Activated CD8-positive, alpha-beta memory T cell treated with anti-CD3 and anti-CD28 coated beads, Interleukin-2, amount 50 U/mL, for 24 hours (primary cell): ENCODE results near the gene RASA3.

Experiments
- DNase-seq: peaks from one replicate; pipeline ENCODE4 v3.0.0-alpha.2; 2020; ENCODE audit errors: extremely low read depth

Gene RASA3

DNA sequence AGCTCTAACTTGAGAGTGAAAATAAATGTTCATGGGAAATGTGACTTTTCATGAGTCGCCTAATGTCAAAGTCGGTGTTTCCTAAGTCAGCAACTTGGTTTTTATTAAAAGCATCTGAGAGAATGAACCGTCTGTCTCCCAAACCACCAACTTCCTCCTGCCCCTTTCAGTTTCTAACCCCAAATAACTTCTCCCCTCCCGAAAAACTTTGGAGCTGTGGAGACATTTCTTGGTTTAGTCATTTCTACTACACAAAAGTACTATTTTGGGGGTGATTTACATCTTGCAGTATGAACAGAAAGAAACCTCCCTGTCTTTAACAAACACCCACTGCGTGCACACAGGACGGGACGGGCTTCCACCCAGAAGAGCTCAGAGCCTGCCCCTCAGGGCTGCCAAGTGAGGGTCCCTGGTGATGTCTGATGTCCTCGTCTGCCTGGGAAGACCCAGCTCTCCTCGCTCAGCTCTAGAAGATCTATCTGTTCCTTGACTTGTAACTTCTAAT, 65.0 kb downstream of the RASA3 start:
- DNase-seq = no peak

- no peak for DNase-seq
Observed at GRCh38 chr13:114066956-114067355, 65.5 kb downstream of the RASA3 start.

DNA sequence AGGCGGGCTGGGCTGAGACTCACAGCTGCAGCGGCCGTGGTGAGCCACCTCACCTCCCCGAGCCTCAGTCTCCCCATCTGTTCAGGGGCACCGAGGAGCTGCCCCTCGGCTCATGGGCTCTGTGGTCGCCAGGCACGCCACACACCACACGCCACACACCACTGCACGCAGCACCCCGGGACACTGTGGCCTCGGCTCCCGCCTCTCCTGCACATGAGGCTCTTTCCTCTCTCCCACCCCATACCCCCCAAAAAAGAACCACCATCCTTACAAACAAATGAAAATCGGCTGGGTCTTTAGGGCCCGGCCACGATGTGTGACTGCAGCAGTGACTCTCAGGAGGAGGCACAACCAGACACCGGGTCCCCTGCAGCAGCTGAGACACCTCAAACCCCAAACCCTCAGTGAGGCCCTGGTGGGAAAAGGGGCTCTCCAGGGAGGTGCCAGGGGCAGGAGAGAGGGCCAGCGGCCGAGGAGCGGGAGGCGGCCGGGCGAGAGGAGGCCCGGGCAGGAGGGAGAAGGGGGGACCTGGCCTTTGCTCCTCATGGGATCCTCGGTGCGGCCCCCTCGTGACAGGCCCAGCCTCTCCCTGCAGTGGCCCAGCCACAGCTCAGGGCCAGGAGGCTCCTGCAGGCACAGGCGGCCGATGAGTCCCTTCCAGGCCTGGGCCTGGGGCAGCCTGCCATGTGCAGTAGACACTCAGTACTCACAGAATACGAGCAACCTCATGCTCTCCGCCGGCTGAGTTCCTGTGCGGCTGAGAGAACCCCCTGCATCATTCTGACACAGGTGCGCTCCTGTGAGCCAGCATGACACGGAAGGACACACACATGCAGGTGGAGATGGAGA, 66.3 kb downstream of the RASA3 start:
- DNase-seq = no peak

- DNase-seq = peak; percentile 64
Observed at GRCh38 chr13:114065141-114065925, 67.1 kb downstream of the RASA3 start.

DNA sequence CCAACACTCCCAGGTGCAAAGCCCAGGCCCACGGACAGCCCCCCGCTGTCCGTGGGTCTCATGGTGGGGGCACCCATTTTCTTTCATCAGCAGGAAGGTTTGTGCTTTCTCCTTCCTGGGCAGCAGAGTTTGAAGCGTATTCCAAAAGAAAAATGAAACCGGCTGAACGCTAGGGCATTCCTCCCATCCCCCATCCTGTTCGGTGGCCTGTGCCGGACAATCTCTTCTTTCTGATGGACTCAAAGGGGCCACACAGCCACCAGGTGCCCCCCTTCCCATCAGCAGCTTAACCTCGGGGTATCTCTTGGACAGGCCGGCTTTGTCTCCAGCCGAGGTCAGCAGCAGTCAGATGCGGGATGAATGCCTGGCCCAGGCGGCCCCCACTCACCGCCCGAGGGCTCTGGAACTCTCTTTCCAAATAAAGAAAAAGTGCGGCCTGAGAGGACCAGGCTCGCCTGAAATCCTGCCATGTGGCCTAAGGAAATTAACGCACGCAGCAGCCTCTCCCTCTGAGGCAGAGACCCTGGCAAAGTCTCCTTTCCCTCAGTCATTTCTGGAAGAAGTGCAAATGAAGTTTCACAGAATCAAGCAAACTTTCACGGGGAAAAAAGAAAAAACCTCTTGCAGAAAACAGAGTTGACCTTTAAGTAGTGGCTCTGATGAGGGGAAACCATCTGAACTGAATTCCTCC, 67.8 kb downstream of the RASA3 start:
- no peak for DNase-seq

DNA sequence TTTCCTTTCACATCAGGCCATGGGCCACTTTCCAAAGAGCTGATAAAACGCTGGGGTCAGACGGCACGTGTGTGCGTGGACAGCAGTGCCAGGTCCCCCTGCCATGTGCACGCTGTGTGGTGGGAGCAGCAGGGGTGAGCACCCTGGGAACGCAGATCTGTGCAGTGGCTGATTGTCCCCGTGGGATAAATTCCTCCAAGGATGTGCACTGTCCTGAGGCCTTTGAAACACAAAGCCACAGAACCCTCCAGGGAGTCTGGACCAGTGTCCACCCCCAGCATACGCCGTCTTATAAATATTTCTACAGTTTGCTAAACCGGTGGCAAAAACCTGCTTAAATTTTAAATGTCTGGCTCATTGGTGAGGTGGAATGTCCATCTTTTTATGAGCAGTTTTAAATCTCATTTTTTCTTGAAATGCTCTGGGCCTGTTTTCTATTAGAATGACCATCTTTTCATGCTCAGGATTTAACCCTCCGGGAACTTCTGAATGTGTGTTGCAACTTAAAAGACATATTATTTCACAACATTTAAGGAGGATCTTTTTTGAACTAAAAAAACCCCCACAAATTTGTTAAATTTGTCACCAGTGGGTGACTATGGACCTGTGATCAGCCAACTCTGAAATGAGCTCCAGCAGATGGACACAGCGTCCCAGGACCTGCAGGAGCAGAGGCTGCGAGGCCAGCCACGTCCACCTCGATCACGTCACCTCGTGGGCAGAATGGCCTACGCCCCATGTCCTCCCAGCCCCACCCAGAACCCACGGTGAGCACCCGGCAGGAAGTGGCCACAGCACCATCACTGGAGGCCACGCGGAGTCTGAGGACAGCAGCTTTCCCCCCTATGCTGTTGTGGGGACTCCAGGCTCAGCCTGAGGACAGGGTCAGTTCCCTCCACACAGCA, 68.6 kb downstream of the RASA3 start:
- DNase-seq = no peak

DNA sequence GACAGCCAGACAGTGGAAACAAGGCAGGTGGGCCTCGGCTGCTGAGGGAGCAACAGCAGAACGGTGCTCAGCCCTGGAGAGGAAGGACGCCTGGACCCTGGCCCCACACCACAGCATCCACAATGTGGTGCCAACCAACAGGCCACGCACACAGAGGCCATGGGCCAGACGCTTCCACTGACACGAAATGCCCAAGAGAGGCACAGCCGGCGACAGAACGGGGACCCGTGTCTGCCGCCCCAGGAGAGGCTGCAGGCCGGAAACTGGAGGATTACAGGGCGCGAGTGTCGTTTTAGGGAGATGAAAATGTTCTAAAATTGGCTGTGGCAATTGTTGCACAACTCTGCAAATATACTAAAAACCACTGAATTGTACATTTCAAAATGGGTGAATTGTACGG, 69.7 kb downstream of the RASA3 start:
- no peak for DNase-seq

- DNase-seq = no peak
Observed at GRCh38 chr13:114062341-114062740, 70.1 kb downstream of the RASA3 start.

DNA sequence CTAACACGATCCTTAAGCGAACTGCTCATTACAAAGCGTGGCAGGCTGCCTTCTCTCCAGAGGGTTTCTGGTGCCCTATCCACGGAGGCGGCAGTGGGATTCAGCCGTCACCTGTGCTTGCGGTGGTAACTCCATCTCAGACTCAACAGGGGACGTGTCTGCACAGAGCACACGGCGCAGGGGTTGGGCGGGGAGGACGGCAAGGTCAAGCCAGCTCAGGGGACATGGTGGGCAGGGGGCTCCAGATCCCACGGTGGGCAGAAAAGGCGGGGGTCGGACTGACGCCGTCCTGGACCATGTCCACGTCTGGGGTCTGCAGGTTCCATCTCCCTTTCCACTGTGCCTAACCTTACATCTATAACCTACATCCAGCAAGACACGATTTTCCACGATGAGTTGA, 70.7 kb downstream of the RASA3 start:
- no peak for DNase-seq

- DNase-seq = no peak
Observed at GRCh38 chr13:114061047-114061446, 71.4 kb downstream of the RASA3 start.

DNA sequence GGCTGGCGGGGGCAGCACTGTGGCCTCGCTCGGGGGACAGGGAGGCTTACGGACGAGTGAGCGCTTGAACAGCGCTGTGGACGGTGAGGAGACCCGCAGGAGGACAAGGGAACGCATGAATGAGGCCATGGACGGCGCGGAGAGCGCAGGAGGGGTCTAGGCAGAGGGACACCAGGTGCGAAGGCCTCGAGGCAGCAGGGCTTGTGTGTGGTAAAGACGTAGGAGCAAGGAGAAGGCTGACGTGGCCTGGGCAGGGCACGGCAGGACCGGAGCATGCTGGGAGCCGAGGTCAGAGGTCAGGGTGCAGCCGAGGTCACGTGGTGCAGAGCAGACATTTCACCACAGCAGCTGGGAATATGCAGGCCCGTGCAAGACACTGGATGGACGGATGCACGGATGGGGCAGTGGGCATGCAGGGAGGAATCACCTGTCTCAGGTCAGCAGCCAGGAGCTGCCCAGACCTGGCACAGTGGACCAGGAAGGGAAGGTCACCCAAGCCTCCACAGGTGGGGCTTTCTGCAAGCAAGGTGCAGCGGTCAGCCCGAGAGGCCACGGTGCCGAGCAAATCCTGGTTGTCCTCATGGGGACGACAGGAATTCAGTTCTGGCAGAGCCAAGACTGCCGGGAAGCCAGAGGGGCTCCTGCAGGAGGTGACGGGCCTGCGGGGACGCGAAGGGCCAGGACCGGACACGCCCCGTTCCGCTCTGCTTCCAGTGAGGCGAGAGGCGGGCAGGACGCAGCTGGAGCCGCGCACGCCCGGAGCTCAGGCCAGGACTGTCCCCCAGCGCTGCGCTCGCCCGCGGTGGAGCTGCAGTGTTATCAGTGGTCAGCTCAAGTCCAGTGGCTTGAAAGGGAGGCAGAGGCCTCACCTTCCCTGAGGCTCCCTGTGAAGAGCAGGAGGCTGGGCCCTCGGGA, 72.2 kb downstream of the RASA3 start:
- no peak for DNase-seq

GRCh38 chr13:114059428-114059827, 73.0 kb downstream of the RASA3 start:
- no peak for DNase-seq

DNA sequence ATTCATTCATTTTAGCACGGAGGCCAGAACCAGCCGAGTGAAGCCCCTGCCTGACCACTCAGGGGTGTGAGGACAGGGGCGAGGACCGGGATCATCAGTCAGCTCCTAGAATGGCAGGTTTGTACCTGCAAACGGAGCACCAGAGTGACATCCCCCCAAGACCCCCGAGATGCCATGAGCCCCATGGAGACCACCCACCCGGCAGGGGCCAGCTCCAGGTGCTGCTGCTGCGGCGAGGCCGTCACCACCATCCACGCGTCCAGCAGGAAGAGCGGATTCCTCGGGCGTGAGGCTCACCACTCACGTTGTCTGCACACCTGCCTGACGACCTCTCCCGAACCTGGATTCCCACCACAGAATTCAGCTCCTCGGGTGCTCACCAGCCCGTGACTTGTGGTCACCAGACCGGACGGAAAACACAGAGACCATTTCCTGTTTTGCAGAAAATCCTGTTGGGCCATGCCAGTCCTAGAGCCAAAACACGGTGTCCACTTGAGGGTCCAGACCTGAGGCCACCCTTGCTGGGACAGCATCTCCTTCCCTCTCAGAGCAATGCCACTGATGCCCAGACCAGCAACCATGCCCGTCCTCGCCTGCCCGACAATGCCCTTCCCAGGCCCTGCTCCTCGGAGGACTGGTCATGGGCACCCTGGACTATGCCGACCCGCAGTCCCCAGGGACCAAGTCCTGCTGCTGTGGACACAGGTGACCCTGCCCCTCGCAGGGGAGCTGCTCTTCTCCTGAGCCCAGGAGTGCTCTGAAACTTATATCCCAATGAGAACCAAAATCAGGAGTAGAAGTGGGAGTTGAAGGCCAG, 74.2 kb downstream of the RASA3 start:
- DNase-seq = no peak

GRCh38 chr13:114057166-114058050, 75.0 kb downstream of the RASA3 start:
- no peak for DNase-seq

DNA sequence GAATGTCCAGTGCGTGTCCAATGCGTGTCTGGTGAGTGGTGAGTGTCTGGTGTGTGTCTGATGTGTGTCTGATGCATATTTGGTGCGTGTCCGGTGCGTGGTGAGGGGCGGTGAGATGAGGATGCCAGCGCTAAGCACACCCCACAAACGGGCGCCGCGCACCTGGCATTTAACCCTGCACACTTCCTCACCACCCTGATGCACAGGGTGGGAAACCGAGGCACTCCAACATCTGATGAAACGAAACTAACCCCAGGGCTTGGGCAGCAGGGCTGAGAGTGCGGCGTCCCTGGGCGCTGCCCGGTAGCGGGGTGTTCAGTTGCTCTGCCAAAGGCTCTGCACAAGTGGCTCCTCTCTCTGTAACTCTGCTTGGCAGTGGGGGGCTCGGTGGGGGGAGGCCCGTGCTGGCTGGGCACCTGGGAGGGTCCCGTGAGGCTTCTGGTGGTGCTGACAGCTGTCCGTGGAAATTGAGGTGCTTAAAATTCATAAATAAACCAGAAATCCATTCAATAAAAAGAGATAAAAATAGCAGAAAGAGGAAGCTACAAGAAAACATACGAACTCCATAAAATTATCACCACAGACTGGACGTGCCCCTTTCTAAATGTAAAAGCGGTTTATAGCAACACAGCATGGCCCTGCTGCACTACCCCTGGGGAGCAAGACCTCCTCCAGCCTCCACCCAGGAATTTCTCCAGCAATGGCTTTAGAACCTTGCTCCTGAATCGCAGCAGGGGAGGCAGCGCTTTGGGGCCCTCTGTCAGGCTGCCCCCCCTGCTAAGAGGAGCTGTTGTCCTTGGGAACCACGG, 76.0 kb downstream of the RASA3 start:
- DNase-seq = no peak

DNA sequence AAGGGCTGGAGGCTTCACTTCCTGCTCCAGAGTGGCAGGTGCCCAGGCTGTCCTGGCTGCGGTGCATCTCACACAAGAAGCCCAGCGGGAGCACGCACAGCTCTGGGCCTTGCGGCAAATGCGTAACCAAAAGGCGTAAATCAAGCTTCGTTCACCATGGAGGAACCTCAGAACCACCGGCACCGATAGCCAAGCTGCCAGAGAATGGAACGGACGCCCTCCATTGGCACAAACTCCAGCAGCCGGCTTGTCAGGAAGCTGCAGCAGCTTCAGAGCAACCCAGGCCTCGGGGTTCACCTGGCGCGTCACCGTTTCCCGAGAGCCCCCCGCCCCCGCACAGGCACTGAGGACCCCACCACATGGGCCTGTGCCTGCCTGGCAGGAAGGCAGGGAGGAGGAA, 76.7 kb downstream of the RASA3 start:
- DNase-seq = no peak

DNA sequence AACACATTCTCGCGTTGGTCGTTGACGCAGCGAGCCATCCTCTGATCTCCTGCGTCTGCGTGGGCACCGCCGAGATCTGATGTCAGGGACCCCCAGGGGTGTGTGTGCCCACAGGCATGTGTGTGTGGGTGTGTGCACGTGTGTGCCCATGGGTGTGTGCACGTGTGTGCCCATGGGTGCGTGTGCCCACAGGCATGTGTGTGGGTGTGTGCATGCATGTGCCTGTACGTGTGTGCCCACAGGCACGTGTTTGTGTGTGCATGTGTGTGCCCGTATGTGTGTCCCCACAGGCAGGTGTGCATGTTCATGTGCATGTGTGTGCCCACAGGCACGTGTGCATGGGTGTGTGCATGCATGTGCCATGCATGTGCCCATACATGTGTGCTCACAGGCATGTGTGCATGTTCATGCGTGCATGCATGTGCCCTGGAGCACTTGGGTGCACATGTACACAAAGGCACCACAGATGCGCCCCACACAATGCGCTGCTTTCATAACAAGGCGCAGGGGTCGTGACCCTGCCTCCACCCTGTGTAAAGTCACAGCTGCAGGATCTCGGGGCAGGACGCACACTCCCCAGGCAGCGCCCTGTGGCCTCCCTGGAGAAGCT, 77.5 kb downstream of the RASA3 start:
- DNase-seq = no peak
